Loucy (cell line): ENCODE data around the gene MTG2.

ENCODE experiments used
- H2AFZ ChIP-seq: fragments of 200-600 bp; sonication (generic); 2 replicates; pipeline ENCODE4 v1.6.0; 2016; ENCODE audit warnings: antibody characterized with exemption, mild to moderate bottlenecking, low read length, moderate library complexity
- H3F3A ChIP-seq: fragments of 200-600 bp; 2 replicates; pipeline ENCODE4 v1.6.0; 2016; ENCODE audit warnings: antibody characterized with exemption, low read depth, mild to moderate bottlenecking
- H3K27me3 ChIP-seq: fragments of 200-600 bp; sonication (generic); 2 replicates; pipeline ENCODE4 v1.6.1; 2014; ENCODE audit warnings: low read length, mild to moderate bottlenecking; ENCODE audit not compliant: insufficient read depth, poor library complexity, severe bottlenecking
- H3K36me3 ChIP-seq: fragments of 200-600 bp; sonication (generic); 2 replicates; pipeline ENCODE4 v1.6.1; 2016; ENCODE audit warnings: low read length; ENCODE audit not compliant: insufficient read depth
- H3K4me1 ChIP-seq: fragments of 200-600 bp; sonication (generic); 2 replicates; pipeline ENCODE4 v1.5.1; 2014; ENCODE audit warnings: low read length, mild to moderate bottlenecking; ENCODE audit not compliant: insufficient read depth, poor library complexity, severe bottlenecking
- H3K4me2 ChIP-seq: fragments of 200-600 bp; sonication (generic); 2 replicates; pipeline ENCODE4 v1.6.0; 2014; ENCODE audit warnings: antibody characterized with exemption, low read length, low read depth, mild to moderate bottlenecking; ENCODE audit not compliant: poor library complexity, severe bottlenecking
- H3K4me3 ChIP-seq: fragments of 200-600 bp; sonication (generic); 2 replicates; pipeline ENCODE4 v1.5.1; 2014; ENCODE audit warnings: low read length, mild to moderate bottlenecking, mixed read lengths; ENCODE audit not compliant: poor library complexity, severe bottlenecking
- H3K79me2 ChIP-seq: fragments of 200-600 bp; sonication (generic); 2 replicates; pipeline ENCODE4 v1.6.1; 2014; ENCODE audit warnings: low read length; ENCODE audit not compliant: insufficient read depth
- H3K9ac ChIP-seq: fragments of 200-600 bp; sonication (generic); 2 replicates; pipeline ENCODE4 v1.6.0; 2014; ENCODE audit warnings: mild to moderate bottlenecking, low read depth, low read length, moderate library complexity; ENCODE audit not compliant: poor library complexity, severe bottlenecking
- H3K9me2 ChIP-seq: fragments of 200-600 bp; sonication (generic); replicated peaks from 2 replicates; pipeline ENCODE4 v1.6.1; 2016; ENCODE audit warnings: low read depth, low read length, mixed read lengths
- H3K9me3 ChIP-seq: fragments of 200-600 bp; sonication (generic); 2 replicates; pipeline ENCODE4 v1.6.1; 2014; ENCODE audit warnings: mild to moderate bottlenecking, antibody characterized with exemption, low read length, low read depth; ENCODE audit not compliant: insufficient read depth
- H4K20me1 ChIP-seq: fragments of 200-600 bp; sonication (generic); 2 replicates; pipeline ENCODE4 v1.6.0; 2014; ENCODE audit warnings: antibody characterized with exemption, low read length, mild to moderate bottlenecking; ENCODE audit not compliant: insufficient read depth, poor library complexity, severe bottlenecking
- EZH2phosphoT487 ChIP-seq: fragments of 200-600 bp; IDR thresholded peaks from 2 replicates; pipeline ENCODE4 v1.6.1; 2018; ENCODE audit warnings: antibody characterized with exemption, mild to moderate bottlenecking, moderate library complexity, borderline replicate concordance
- TF ChIP-seq, protein P1 (sequence below): fragments of 200-600 bp; sonication (generic); conservative IDR thresholded peaks from 2 replicates; pipeline ENCODE4 v1.5.1; 2014; ENCODE audit warnings: mild to moderate bottlenecking, antibody characterized with exemption, low read length

The MTG2 gene

DNA sequence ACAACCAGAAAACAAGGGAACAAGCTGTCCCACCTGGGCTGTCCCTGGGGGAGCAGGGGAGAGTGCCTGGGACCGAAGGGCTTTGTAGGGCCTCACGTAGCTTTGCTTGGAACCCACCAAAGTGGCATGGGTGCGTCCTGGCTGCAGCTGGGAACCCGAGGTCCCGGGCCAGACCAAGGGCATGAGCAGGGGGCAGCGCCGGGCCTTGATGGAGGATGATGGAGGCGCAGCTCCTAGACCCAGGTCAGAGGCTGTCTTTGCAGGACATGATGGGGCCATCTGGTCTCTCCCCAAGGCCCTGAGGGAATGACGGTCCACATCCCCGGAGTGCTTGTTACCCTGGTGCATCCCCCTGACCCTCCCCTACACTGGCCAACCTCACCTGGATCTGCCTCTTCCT lies 47.9 kb downstream of the MTG2 start:
- Histone ChIP-seq H2AFZ (no peak overlapping the region), H3K9me3 (no peaks in the 10 kb centered on the region)
- TF ChIP-seq, protein P1, sequence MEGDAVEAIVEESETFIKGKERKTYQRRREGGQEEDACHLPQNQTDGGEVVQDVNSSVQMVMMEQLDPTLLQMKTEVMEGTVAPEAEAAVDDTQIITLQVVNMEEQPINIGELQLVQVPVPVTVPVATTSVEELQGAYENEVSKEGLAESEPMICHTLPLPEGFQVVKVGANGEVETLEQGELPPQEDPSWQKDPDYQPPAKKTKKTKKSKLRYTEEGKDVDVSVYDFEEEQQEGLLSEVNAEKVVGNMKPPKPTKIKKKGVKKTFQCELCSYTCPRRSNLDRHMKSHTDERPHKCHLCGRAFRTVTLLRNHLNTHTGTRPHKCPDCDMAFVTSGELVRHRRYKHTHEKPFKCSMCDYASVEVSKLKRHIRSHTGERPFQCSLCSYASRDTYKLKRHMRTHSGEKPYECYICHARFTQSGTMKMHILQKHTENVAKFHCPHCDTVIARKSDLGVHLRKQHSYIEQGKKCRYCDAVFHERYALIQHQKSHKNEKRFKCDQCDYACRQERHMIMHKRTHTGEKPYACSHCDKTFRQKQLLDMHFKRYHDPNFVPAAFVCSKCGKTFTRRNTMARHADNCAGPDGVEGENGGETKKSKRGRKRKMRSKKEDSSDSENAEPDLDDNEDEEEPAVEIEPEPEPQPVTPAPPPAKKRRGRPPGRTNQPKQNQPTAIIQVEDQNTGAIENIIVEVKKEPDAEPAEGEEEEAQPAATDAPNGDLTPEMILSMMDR, result no peak
- no peak for TF ChIP-seq EZH2phosphoT487

DNA sequence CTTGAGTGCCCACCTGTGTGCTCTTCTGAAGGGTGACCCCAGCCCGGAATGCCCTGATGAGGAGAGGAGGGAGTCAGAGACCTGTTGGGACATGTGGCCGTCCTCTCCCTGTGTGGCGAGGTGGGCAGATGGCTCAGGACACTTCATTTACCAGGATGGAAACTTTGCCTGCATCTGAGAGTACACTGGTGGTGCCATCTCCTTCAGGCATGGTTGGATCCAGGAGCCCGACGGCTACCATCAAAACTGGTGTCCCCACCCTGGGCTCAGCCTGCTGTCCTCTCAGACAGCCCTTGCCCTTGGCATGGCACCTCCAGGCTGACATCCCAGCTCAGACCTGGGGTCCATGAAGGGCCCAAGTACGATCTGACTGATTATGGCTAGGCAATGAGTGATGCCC lies 48.5 kb downstream of the MTG2 start:
- Histone ChIP-seq H3K27me3 (no peaks in the 10 kb centered on the region), H3K4me3 (no peak overlapping the region), H3F3A (no peaks in the 10 kb centered on the region), H3K36me3 (no peaks in the 10 kb centered on the region), H4K20me1 (no peaks in the 10 kb centered on the region), H3K9ac (no peak overlapping the region), H3K9me2 (no peaks in the 10 kb centered on the region), H3K79me2 (no peaks in the 10 kb centered on the region), H3K4me2 (no peak overlapping the region), H3K4me1 (no peaks in the 10 kb centered on the region), H3K9me3 (no peaks in the 10 kb centered on the region), H2AFZ (no peak overlapping the region)
- TF ChIP-seq EZH2phosphoT487, result no peak

More for the DNA sequence above, 47.9 kb downstream of the MTG2 start:
- Histone ChIP-seq H3K27me3 (no peaks in the 10 kb centered on the region), H3K9ac (no peak overlapping the region), H3K4me2 (no peak overlapping the region), H3K79me2 (no peaks in the 10 kb centered on the region), H3K36me3 (no peaks in the 10 kb centered on the region), H3F3A (no peaks in the 10 kb centered on the region), H3K9me2 (no peaks in the 10 kb centered on the region), H3K4me1 (no peaks in the 10 kb centered on the region), H4K20me1 (no peaks in the 10 kb centered on the region), H3K4me3 (no peak overlapping the region)

DNA sequence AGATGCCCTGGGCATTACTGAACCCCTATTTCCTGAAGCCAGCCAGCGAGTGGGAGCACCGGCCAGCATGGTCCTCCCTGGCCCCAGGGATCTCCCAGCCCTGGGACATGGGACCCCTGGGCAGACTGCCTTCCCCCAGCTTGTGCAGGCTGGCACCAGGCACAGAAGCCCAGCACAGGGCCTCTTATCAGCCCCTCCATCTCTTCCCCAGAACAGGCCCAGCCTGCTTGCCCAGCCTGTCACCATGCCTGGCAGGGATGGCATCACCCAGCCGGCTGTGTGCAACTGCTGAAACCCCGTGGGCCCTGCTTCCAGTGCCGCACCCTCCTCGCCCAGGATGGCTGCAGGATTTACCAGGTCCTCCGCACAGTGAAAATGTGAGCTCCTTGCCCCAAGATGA lies 49.4 kb downstream of the MTG2 start:
- Histone ChIP-seq H3K9ac (no peak overlapping the region), H3K79me2 (no peaks in the 10 kb centered on the region), H4K20me1 (no peaks in the 10 kb centered on the region), H3F3A (no peaks in the 10 kb centered on the region), H3K4me2 (no peak overlapping the region), H2AFZ (no peak overlapping the region), H3K9me2 (no peaks in the 10 kb centered on the region), H3K27me3 (no peaks in the 10 kb centered on the region), H3K9me3 (no peaks in the 10 kb centered on the region), H3K36me3 (no peaks in the 10 kb centered on the region), H3K4me1 (no peaks in the 10 kb centered on the region), H3K4me3 (no peak overlapping the region)
- TF ChIP-seq, protein P1, result no peak

DNA sequence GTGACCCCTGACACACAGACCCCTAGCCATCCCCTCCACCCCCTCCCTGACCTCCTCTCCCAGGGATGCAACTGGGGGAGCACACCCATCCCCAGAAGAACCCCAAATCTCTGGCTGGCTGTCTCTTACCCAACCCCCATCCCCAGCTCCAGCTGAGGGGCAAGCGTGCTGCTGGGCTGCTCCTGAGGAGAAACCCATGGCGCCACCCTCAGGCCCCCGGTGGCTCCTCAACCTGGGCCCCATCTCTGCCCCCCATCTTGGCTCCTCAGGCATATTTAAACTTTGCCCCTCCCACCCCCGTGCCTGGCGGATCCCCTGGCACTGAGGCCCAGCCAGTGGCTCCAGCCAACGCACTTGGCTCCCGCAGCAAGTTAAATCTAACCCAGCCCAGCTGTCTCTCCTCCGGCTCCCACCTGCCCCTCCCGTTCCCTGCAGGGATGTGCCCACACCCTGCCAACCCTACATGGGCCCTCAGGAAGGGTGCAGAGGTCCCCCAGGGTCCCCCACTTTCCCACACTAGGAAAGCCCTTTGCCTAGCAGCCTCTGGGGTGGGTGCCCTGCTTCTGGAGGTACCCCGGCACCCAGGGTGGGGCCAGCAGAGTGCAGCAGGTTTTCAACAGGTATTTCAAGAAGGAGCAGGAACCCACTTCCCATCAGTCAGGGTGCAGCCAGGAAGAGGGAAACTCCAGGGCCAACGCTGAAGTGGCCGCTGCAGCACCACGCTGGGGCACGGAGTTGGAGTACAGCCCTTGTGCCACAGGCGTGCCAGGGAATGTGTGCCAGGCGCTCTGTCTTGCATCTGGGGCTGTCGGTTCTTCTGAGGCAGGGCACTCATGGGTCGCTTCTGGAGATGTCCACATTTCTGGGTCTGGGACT lies 50.2 kb downstream of the MTG2 start:
- no peak overlapping the region for H3K4me3 ChIP-seq
- no peaks in the 10 kb centered on the region for H3K36me3 ChIP-seq
- H3K27me3 ChIP-seq, result no peaks in the 10 kb centered on the region
- peaks cover 5% of the 10 kb centered on the region for H3K4me1 ChIP-seq
- H3K9me2 ChIP-seq, result no peaks in the 10 kb centered on the region
- H2AFZ ChIP-seq, result no peak overlapping the region
- no peak for TF ChIP-seq EZH2phosphoT487
- TF ChIP-seq, protein P1, result no peak
- no peaks in the 10 kb centered on the region for H3K79me2 ChIP-seq
- H3K9ac ChIP-seq, result no peak overlapping the region
- no peaks in the 10 kb centered on the region for H3F3A ChIP-seq
- no peaks in the 10 kb centered on the region for H4K20me1 ChIP-seq
- no peak overlapping the region for H3K4me2 ChIP-seq
- no peaks in the 10 kb centered on the region for H3K9me3 ChIP-seq
